H9 (cell line): ENCODE measurements around the gene SMARCA2. TPM values are rescaled to one million over a fixed set of nuclear protein-coding genes. Genes with fewer than 3 reads are reported as not detected.

Experiments used
- DNase-seq: peaks from one replicate; pipeline ENCODE4 v3.0.0-alpha.2; 2017
- H2AFZ ChIP-seq: one replicate; pipeline ENCODE4 v1.6.1; 2013; ENCODE audit warnings: mild to moderate bottlenecking, low read length, control low read depth, moderate library complexity
- H2AK5ac ChIP-seq: 2 replicates; pipeline ENCODE4 v1.6.1; 2013; ENCODE audit warnings: low read length, control low read depth, mixed read lengths; ENCODE audit not compliant: insufficient read length
- H2BK120ac ChIP-seq: one replicate; pipeline ENCODE4 v1.6.1; 2013; ENCODE audit warnings: low read depth, mild to moderate bottlenecking, low read length, control low read depth, inconsistent platforms; ENCODE audit not compliant: poor library complexity, severe bottlenecking
- H2BK12ac ChIP-seq: 2 replicates; pipeline ENCODE4 v1.6.1; 2013; ENCODE audit warnings: low read length, control low read depth, mixed read lengths, low read depth; ENCODE audit not compliant: insufficient read length
- H2BK15ac ChIP-seq: 2 replicates; pipeline ENCODE4 v1.6.1; 2013; ENCODE audit warnings: low read depth, low read length, control low read depth
- H2BK20ac ChIP-seq: one replicate; pipeline ENCODE4 v1.6.1; 2013; ENCODE audit warnings: low read depth, mild to moderate bottlenecking, low read length, control low read depth, inconsistent platforms; ENCODE audit not compliant: poor library complexity, severe bottlenecking
- H2BK5ac ChIP-seq: 2 replicates; pipeline ENCODE4 v1.6.1; 2013; ENCODE audit warnings: low read length, control low read depth, mixed read lengths; ENCODE audit not compliant: insufficient read length
- H3K14ac ChIP-seq: 2 replicates; pipeline ENCODE4 v1.6.1; 2013; ENCODE audit warnings: low read length, control low read depth; ENCODE audit not compliant: insufficient read depth
- H3K18ac ChIP-seq: 2 replicates; pipeline ENCODE4 v1.6.1; 2013; ENCODE audit warnings: low read depth, mild to moderate bottlenecking, mixed read lengths, low read length, control low read depth; ENCODE audit not compliant: insufficient read length
- H3K23ac ChIP-seq: 2 replicates; pipeline ENCODE4 v1.6.1; 2013; ENCODE audit warnings: low read length, control low read depth, mixed read lengths, low read depth; ENCODE audit not compliant: insufficient read length
- H3K23me2 ChIP-seq: 2 replicates; pipeline ENCODE4 v1.6.1; 2013; ENCODE audit warnings: low read depth, mild to moderate bottlenecking, mixed read lengths, low read length, control low read depth; ENCODE audit not compliant: insufficient read length, poor library complexity, severe bottlenecking
- H3K27ac ChIP-seq: 2 replicates; pipeline ENCODE4 v1.5.1; 2013; ENCODE audit warnings: low read length, control low read depth, mixed read lengths, low read depth; ENCODE audit not compliant: insufficient read length
- H3K27me3 ChIP-seq: 2 replicates; pipeline ENCODE4 v1.6.1; 2013; ENCODE audit warnings: low read length, control low read depth, inconsistent platforms; ENCODE audit not compliant: insufficient read depth
- H3K4ac ChIP-seq: 2 replicates; pipeline ENCODE4 v1.6.1; 2013; ENCODE audit warnings: low read depth, mild to moderate bottlenecking, control low read depth, inconsistent platforms, low read length, moderate library complexity
- H3K4me1 ChIP-seq: 2 replicates; pipeline ENCODE4 v1.6.1; 2013; ENCODE audit warnings: low read length, control low read depth, inconsistent platforms; ENCODE audit not compliant: insufficient read depth
- H3K4me2 ChIP-seq: 2 replicates; pipeline ENCODE4 v1.6.1; 2013; ENCODE audit warnings: low read length, control low read depth, mixed read lengths; ENCODE audit not compliant: insufficient read length, insufficient read depth
- H3K56ac ChIP-seq: 2 replicates; pipeline ENCODE4 v1.6.1; 2013; ENCODE audit warnings: low read depth, mild to moderate bottlenecking, mixed read lengths, low read length, control low read depth; ENCODE audit not compliant: insufficient read length
- H3K79me1 ChIP-seq: 2 replicates; pipeline ENCODE4 v1.6.1; 2013; ENCODE audit warnings: low read depth, mild to moderate bottlenecking, moderate library complexity, low read length, control low read depth, inconsistent platforms; ENCODE audit not compliant: insufficient read depth, poor library complexity, severe bottlenecking
- H3K79me2 ChIP-seq: 2 replicates; pipeline ENCODE4 v1.6.1; 2013; ENCODE audit warnings: low read length, control low read depth, inconsistent platforms; ENCODE audit not compliant: insufficient read depth
- H3K9ac ChIP-seq: 2 replicates; pipeline ENCODE4 v1.6.1; 2013; ENCODE audit warnings: low read length, control low read depth, mixed read lengths; ENCODE audit not compliant: insufficient read length; ENCODE audit errors: extremely low read depth
- H3K9me3 ChIP-seq: one replicate; pipeline ENCODE4 v1.6.1; 2013; ENCODE audit warnings: low read depth, low read length, inconsistent platforms; ENCODE audit not compliant: control insufficient read depth
- H3T11ph ChIP-seq: one replicate; pipeline ENCODE4 v1.6.1; 2013; ENCODE audit warnings: mild to moderate bottlenecking, low read length, control low read depth, inconsistent platforms
- H4K20me1 ChIP-seq: one replicate; pipeline ENCODE4 v1.6.1; 2013; ENCODE audit not compliant: control insufficient read depth, insufficient read length, insufficient read depth
- H4K5ac ChIP-seq: 2 replicates; pipeline ENCODE4 v1.6.1; 2013; ENCODE audit warnings: low read depth, mild to moderate bottlenecking, mixed read lengths, low read length, control low read depth; ENCODE audit not compliant: insufficient read length
- H4K8ac ChIP-seq: replicated peaks from 2 replicates; pipeline ENCODE4 v1.6.1; 2013; ENCODE audit warnings: low read length, control low read depth, mixed read lengths, low read depth; ENCODE audit not compliant: insufficient read length
- H4K91ac ChIP-seq: 2 replicates; pipeline ENCODE4 v1.6.1; 2013; ENCODE audit warnings: low read depth, mild to moderate bottlenecking, moderate library complexity, mixed read lengths, low read length, control low read depth; ENCODE audit not compliant: insufficient read length
- H3K27ac Mint-ChIP-seq, 3 experiments: 2 replicates in 2 of 3; 3 replicates in 1 of 3; pipeline ENCODE4 v1.8.0; 2020 to 2021; ENCODE audit warnings: mixed read lengths in 3 of 3, mild to moderate bottlenecking in 1 of 3, moderate library complexity in 1 of 3
- H3K27me3 Mint-ChIP-seq: 2 replicates; pipeline ENCODE4 v1.8.0; 2021; ENCODE audit warnings: low read depth, mild to moderate bottlenecking, moderate library complexity, mixed read lengths
- H3K36me3 Mint-ChIP-seq, 3 experiments: 2 replicates in 2 of 3; 3 replicates in 1 of 3; pipeline ENCODE4 v1.8.0; 2020 to 2021; ENCODE audit warnings: low read depth in 3 of 3, mixed read lengths in 3 of 3; ENCODE audit not compliant: insufficient read depth in 1 of 3
- H3K4me1 Mint-ChIP-seq, 2 experiments: 2 replicates each; pipeline ENCODE4 v1.8.0; 2020; ENCODE audit warnings: mixed read lengths in 2 of 2
- H3K4me3 Mint-ChIP-seq, 2 experiments: 2 replicates in 1 of 2; 3 replicates in 1 of 2; pipeline ENCODE4 v1.8.0; 2020 to 2021; ENCODE audit warnings: mild to moderate bottlenecking in 2 of 2, mixed read lengths in 2 of 2, moderate library complexity in 1 of 2
- H3K9me3 Mint-ChIP-seq, 2 experiments: 2 replicates in 1 of 2; 3 replicates in 1 of 2; pipeline ENCODE4 v1.8.0; 2020; ENCODE audit warnings: mild to moderate bottlenecking in 2 of 2, mixed read lengths in 2 of 2, moderate library complexity in 1 of 2
- CTCF ChIP-seq: fragments of 200-600 bp; sonication (generic); conservative IDR thresholded peaks from 3 replicates; pipeline ENCODE4 v1.8.0; 2021; ENCODE audit warnings: antibody characterized with exemption, mild to moderate bottlenecking
- WGBS: extraction: QIAGEN DNeasy Blood & Tissue Kit; methylation state at CpG from one replicate; pipeline ENCODE4 v1.1.7; 2013; ENCODE audit warnings: missing lambda C conversion rate, low lambda C conversion rate, mixed read lengths; ENCODE audit not compliant: insufficient read length; ENCODE audit errors: extremely low coverage; 5-methylcytosine and 5-hydroxymethylcytosine counted together
- total RNA-seq: library from RNA; stranded (reverse); gene quantifications from 2 replicates; pipeline ENCODE4 v1.2.1, GENCODE V29; 2021

Gene SMARCA2
- total RNA-seq, 1 experiment from 2014 or later = 15.3 TPM

- Histone ChIP-seq H3K9ac (no peak overlapping the region), H4K8ac (no peak overlapping the region), H2AFZ (no peak overlapping the region), H3K4me1 (0 out of 2 replicates have a peak, but pooled peaks cover 2% of the 10 kb centered on the region), H3K23ac (no peak overlapping the region), H3K14ac (no peak overlapping the region), H3K23me2 (no peaks in the 10 kb centered on the region), H3K4ac (no peak overlapping the region), H3K27me3 (no peaks in the 10 kb centered on the region), H2BK20ac (no peak overlapping the region), H2AK5ac (no peak overlapping the region), H3K9me3 (peaks cover 3% of the 10 kb centered on the region), H3K18ac (no peak overlapping the region), H3K27ac (no peak overlapping the region), H3T11ph (no peak overlapping the region), H2BK5ac (no peak overlapping the region), H2BK12ac (no peak overlapping the region), H2BK15ac (no peak overlapping the region), H4K5ac (no peak overlapping the region), H4K20me1 (no peaks in the 10 kb centered on the region), H3K56ac (no peak overlapping the region), H4K91ac (no peak overlapping the region), H3K4me2 (no peak overlapping the region), H3K79me1 (no peaks in the 10 kb centered on the region), H3K79me2 (no peaks in the 10 kb centered on the region), H2BK120ac (no peak overlapping the region)
- no peak for DNase-seq
- H3K4me1 Mint-ChIP-seq = peaks cover 29 to 55% of the 10 kb centered on the region in 2 experiments
- no peaks in the 10 kb centered on the region for H3K27me3 Mint-ChIP-seq
- TF ChIP-seq CTCF = no peak
- H3K9me3 Mint-ChIP-seq = peaks cover 42 to 53% of the 10 kb centered on the region in 2 experiments
- peak overlapping the region in 1 of 2 experiments; percentile 27; a peak in 1 of 5 replicates for H3K4me3 Mint-ChIP-seq
- WGBS = no CpG with 5 or more reads among the region's 4 CpGs
- peak overlapping the region in 1 of 3 experiments; percentile 92; a peak in 1 of 7 replicates for H3K27ac Mint-ChIP-seq
- peaks cover 34 to 61% (median 35%) of the 10 kb centered on the region in 3 experiments for H3K36me3 Mint-ChIP-seq
Observed at GRCh38 chr9:2198956-2199635, 183.9 kb downstream of the SMARCA2 start.
